ENCODE results near the gene VPS18.

Gene VPS18

GRCh38 chr15:40900256-40901052 is 6.2 kb downstream of the VPS18 start:
- DNase-seq (ENCODE audit: low read depth): no peak

DNA sequence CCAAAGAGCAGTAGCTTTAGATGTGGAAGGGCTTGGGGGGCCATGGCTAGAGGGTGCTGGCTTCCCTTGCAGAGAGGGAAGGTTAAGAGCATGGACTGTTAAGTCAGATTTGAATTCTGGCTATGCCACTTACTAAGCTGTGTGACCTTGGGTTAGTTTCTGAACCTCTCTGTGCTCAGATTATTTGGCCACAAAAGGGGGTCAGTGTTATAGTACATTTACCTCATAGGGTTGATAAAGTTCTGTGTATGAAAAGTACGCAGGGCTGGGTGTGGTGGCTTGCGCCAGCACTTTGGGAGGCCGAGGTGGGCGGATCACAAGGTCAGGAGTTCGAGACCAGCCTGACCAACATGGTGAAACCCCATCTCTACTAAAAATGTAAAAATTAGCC is 6.8 kb downstream of the VPS18 start:
- DNase-seq (ENCODE audit: low read depth): no peak

DNA sequence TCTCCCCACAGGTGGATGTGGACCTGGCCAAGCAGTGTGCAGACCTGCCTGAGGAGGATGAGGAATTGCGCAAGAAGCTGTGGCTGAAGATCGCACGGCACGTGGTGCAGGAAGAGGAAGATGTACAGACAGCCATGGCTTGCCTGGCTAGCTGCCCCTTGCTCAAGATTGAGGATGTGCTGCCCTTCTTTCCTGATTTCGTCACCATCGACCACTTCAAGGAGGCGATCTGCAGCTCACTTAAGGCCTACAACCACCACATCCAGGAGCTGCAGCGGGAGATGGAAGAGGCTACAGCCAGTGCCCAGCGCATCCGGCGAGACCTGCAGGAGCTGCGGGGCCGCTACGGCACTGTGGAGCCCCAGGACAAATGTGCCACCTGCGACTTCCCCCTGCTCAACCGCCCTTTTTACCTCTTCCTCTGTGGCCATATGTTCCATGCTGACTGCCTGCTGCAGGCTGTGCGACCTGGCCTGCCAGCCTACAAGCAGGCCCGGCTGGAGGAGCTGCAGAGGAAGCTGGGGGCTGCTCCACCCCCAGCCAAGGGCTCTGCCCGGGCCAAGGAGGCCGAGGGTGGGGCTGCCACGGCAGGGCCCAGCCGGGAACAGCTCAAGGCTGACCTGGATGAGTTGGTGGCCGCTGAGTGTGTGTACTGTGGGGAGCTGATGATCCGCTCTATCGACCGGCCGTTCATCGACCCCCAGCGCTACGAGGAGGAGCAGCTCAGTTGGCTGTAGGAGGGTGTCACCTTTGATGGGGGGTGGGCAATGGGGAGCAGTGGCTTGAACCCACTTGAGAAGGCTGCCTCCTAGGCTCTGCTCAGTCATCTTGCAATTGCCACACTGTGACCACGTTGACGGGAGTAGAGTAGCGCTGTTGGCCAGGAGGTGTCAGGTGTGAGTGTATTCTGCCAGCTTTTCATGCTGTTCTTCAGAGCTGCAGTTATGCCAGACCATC is 8.6 kb downstream of the VPS18 start:
- no peak for DNase-seq (ENCODE audit: low read depth)

DNA sequence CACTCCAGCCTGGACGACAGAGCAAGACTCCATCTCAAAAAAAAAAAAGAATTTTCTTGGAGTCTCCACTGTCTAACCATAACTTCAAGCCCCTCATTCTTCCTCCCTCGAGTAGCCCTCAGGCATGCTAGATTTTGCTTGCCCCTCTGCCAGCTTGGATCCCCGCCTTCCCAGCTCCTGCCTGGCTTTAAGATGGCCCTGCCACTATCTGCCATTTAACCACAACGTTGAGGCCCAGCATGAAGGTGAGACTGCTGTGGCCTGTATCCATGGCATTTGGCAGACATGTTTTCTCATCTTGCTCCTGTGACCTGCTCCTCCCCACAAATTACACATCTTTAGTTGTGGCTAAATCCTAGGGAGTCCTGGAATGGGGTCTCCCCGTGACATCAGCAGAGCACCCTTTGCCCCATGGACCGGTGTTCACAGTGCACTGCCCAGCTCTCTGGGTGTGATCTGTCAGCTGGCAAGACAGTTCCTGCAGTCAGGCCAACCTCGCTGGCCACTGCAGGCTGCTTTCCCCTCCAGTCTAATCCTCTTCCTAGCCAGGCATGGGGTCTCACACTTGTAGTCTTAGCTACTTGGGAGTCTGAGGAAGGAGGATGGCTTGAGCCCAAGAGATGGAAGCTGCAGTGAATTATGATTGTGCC is 10.4 kb downstream of the VPS18 start:
- no peak for DNase-seq (ENCODE audit: low read depth)

DNA sequence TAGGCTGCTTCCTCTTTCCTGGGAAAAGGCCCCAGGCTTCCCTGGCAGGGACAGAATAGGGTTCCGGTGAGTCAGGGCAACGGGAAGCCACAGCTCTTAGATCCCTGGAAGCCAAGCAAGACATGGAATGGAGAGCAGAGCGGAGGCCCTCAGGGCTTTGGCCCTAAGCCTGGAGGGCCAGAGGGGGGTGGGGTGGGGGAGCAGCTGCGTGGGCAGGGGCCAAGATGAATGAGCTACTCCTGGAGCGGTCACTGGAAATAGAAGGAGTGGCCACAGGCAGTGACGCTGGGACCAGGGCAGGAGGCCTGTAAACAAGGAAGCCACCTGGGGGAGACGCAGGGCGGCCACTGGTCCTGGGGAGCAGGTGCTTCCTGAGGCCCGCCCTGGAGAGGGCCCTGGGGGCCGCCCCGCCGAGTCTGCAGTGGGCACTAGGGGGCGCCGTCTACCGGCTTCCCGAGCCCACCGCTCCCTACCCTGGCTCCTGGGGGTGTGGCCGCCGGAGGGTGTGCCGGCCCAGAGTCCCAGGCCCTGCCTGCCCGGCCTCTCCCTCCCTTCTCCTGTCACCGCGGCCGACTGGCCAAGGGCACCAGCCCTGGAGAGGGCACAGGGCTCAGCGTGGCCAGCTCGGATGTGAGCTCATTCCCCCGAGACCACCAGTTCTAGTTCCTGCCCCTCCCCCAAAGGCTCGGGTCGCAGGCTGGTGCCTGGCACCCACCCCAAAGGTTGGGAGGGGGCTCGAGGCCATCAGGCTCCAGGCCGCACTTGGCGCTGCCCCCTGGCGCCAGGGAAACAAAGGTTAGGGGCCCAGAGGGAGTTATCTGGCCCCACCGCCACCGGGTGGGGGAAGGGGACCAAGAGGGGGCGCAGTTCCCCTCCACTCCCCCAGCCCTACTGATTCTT is 12.1 kb downstream of the VPS18 start:
- DNase-seq (ENCODE audit: low read depth): peak; percentile 78

- no peak for DNase-seq (ENCODE audit: low read depth)
Observed at GRCh38 chr15:40906991-40907802, 12.9 kb downstream of the VPS18 start.

- DNase-seq (ENCODE audit: low read depth): no peak
Observed at GRCh38 chr15:40908095-40908494, 13.8 kb downstream of the VPS18 start.

DNA sequence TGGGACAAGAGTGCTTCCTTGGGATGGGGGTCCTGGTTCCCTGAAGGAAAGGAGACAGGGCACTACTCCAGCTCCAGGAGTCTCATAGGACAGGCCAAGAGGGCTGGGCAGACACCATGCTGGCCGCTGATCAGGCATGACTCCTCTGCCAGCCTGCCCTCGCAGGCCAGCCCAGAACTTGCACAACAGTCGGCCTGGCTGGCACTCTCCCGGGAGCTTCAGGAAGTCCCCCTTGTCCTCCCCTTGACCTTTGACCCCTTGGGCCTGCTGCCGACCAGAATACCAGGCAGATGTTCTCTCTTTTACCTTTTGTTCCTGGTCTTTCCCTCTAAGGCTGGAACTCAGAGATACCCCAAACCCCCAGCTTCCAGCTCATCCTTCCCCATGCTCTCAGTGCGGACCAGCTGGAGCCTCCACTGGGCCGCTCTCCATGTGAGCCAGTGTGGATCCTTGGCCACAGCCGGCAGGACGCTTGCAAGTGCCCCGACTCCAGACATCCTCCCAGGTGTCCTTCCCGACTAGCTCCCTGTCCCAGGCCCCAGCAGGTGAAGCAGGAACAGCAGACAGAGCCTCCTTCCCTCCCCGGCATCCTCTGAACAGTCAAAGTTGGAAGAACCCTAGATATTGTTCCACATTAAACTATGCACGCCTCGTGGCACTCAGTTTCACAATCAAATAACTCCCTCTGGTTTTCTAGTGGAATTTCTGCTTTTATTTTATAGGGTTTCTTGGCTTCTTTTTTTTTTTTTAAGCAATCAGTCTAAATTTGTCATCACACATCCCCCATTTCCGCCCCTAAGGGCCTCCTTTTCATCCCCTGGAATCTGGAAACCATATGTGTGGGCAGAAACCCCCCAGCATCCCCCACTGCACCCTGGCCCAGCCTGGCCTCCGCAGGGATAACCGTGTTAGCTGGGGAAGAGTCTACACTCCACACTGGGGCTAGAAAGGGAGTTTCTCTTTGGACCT is 15.7 kb downstream of the VPS18 start:
- DNase-seq (ENCODE audit: low read depth): no peak

DNA sequence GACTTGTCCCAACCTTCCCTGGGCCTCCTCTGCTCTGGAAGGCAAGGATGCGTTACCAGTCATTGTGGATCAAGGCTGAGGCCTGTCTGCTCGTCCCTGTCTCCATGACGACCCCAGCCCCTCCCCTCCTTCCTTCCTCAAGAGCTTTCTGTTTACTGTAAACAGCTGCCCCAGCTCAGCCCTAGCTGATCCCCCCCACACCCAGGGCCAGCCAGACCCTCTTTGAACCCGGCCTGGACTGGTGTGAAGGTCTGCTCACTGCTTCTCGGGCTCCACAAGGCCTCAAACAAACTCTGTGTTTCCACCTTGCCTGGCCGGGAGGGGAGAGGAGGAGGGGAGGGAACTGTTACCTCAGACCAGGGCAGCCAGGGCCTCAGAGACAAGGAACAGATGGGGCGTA is 16.9 kb downstream of the VPS18 start:
- DNase-seq (ENCODE audit: low read depth): no peak

DNA sequence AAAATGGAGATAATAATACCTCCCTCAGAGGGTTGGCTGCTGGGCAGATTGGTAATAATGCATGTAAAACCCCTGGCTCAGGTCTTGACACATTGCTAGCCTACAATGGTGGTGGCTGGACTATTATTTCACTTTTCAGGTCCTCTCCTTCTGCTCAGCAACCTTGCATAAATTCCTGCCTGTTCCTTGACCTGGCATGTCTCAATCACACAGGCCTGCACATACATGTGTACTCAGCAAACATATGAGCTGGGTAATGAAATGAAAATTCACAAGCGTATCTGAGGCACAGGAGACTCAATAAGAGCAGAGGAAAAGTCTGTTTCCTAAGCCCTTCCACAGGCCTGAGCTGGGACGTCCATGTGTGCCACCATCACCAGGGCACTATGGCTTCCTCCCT is 17.4 kb downstream of the VPS18 start:
- no peak for DNase-seq (ENCODE audit: low read depth)

GRCh38 chr15:40912478-40912877 is 18.2 kb downstream of the VPS18 start:
- DNase-seq (ENCODE audit: low read depth): no peak

DNA sequence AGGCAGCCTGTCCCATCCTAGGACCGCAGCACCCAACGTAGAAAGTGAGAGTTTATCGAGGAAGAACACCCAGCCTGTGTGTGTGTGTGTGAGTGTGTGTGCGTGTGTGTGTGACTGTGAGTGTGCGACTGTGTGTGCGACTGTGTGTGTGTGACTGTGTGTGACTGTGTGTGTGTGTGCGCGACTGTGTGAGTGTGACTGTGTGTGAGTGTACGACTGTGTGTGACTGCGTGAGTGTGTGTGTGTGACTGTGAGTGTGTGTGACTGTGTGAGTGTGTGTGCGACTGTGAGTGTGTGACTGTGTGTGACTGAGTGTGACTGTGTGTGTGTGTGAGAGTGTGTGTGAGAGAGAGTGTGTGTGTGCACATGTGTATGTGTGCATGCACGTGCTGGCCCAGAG is 19.8 kb downstream of the VPS18 start:
- no peak for DNase-seq (ENCODE audit: low read depth)

- DNase-seq (ENCODE audit: low read depth): no peak
Observed at GRCh38 chr15:40914486-40914885, 20.2 kb downstream of the VPS18 start.

DNA sequence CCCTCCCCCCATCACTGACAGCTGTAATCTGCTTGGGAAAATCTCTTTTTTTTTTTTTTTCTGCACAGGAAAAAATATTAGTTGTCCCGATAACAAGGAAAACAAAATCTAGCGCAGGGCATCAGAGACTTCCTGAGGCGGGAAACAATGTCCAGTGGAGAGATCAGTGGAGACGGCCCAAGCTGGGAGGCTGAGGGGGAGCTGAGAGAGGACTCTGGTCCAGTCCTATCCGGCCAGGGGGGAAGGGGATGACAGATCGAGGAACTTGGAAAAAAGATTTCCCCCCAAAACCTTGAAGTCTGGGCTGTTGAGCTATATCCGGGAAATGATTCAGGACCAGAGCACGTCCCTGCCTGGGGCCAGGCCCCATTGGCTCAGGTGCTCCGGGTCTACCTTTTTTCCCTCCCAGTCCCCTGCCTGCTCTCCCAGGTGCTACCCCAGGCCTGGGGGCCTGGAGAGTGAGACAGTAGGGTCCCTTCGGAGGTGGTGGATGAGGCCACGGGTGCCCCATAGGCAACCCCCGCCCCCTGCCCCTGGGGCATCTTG is 20.9 kb downstream of the VPS18 start:
- no peak for DNase-seq (ENCODE audit: low read depth)

- DNase-seq (ENCODE audit: low read depth): no peak
Observed at GRCh38 chr15:40915679-40916078, 21.4 kb downstream of the VPS18 start.

DNA sequence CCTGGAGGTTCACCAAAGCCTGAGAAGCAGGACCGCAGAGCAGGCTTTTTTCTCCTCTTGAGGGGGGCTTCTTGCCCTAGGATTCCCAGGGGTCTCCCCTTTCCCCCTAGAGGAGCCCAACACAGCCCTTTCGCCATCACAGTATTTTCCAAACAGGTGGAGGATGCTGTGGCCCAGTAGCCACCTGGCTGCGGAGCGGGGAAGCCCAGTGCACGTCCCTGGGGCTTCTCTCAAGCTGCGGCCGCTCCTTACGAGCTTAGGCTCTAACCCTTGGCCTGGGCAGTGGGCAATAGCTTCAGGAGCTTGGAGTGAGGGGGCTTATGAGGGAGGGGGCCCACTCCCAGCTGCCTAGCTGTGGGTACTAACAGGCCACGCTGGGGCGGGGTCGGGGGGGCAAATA is 23.3 kb downstream of the VPS18 start:
- DNase-seq (ENCODE audit: low read depth): no peak

GRCh38 chr15:40918146-40918798 is 24.0 kb downstream of the VPS18 start:
- DNase-seq (ENCODE audit: low read depth): no peak

- DNase-seq (ENCODE audit: low read depth): no peak
Observed at GRCh38 chr15:40918799-40919392, 24.6 kb downstream of the VPS18 start.

Data from fibroblast of the conjunctiva (primary cell).